Duodenal mucosa (tissue), 2 donors: ENCODE measurements around the gene CD44.

Experiments
- H3K27ac ChIP-seq: one replicate; pipeline ENCODE4 v1.7.0; 2013; ENCODE audit warnings: low read depth, low read length
- H3K27me3 ChIP-seq, 2 donors: one replicate each; pipeline ENCODE4 v1.7.0; 2013; ENCODE audit warnings: low read length in 2 of 2, control low read depth in 1 of 2; ENCODE audit not compliant: insufficient read depth in 2 of 2, control insufficient read depth in 1 of 2
- H3K36me3 ChIP-seq, 2 donors: one replicate each; pipeline ENCODE4 v1.7.0; 2013; ENCODE audit warnings: low read length in 2 of 2, control low read depth in 1 of 2; ENCODE audit not compliant: insufficient read depth in 2 of 2, control insufficient read depth in 1 of 2
- H3K4me1 ChIP-seq, 2 donors: one replicate each; pipeline ENCODE4 v1.7.0; 2013; ENCODE audit warnings: low read length in 2 of 2, control low read depth in 1 of 2; ENCODE audit not compliant: insufficient read depth in 2 of 2, control insufficient read depth in 1 of 2
- H3K4me3 ChIP-seq, 2 donors: one replicate each; pipeline ENCODE4 v1.7.0; 2013; ENCODE audit warnings: low read length in 2 of 2, low read depth in 1 of 2
- H3K9ac ChIP-seq, 2 donors: one replicate each; pipeline ENCODE4 v1.7.0; 2013; ENCODE audit warnings: low read length in 2 of 2, low read depth in 1 of 2
- H3K9me3 ChIP-seq, 2 donors: one replicate each; pipeline ENCODE4 v1.7.0; 2013; ENCODE audit warnings: low read length in 2 of 2, control low read depth in 1 of 2; ENCODE audit not compliant: control insufficient read depth in 1 of 2

CD44 gene

DNA sequence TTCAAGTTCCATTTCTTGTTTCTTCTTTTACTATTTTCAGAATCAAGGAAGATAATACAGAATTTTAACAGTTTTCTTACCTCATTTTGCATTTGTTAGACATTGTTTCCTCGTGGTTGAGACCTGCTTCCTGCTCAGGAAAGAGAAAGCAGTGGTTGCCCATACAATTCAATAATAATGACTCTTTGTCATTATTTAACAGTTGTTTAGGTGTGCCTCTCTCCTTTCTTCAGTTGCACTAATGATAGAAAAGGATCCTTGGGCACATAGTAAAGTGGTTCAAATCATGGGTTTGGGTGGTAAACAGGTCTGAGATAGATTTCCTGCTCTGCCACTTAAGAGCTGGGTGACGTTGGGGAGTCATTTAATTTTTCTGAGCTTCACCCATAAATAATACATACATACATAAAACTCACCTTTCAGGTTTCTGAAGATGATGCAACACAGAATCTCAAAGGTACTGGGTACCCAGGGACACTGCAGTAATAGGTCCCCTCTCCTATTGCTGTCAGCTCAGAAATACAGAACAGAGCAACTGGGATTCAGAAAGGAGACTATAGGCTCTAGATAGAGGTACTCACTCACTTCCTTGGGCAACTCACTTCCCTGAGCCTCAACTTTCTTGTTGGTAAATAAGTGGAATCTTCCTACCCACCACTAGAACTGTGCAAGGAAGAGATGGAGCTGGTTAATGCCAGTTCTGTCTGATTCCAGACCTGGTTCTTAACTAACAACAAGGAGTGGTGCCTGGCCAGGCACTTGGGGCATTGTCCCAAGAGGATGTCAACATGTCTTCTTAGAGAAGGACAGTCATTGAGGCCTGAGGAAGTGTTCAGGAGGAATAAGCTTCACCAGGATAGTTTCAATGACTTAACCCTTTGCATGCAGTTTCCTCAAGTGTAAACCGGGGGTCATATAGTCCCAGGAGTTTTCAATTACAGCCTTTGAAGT lies 34.9 kb downstream of the CD44 start:
- no peaks in the 10 kb centered on the region for H3K9me3 ChIP-seq
- no peaks in the 10 kb centered on the region for H3K27me3 ChIP-seq
- H3K9ac ChIP-seq = no peak overlapping the region
- no peak overlapping the region for H3K27ac ChIP-seq
- H3K4me3 ChIP-seq = no peak overlapping the region
- H3K36me3 ChIP-seq = peaks cover 17 to 22% of the 10 kb centered on the region in 2 donors
- H3K4me1 ChIP-seq = peaks cover 26 to 47% of the 10 kb centered on the region in 2 donors

DNA sequence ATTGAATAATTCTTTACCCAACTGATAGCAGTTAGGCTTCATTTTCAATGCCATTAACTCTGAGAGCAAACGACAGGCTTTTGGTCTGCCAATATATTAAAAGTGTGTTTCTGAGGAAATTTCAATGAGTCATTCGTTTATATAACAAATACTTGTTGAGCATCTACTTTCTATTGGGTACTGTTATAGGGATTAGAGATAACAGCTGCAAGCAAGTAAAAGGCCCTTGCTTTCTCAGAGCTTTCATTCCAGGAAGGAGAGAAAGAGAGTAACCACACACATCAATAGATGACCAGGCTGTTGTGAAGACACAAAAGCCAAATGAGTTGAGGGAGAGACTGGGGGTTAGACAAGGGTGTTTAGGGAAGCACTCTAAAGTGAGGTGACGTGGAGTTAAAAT lies 35.7 kb downstream of the CD44 start:
- no peaks in the 10 kb centered on the region for H3K9me3 ChIP-seq
- peaks cover 26 to 48% of the 10 kb centered on the region in 2 donors for H3K4me1 ChIP-seq
- no peaks in the 10 kb centered on the region for H3K27me3 ChIP-seq
- peaks cover 19 to 28% of the 10 kb centered on the region in 2 donors for H3K36me3 ChIP-seq
- no peak overlapping the region for H3K4me3 ChIP-seq
- H3K9ac ChIP-seq = no peak overlapping the region
- no peak overlapping the region for H3K27ac ChIP-seq

DNA sequence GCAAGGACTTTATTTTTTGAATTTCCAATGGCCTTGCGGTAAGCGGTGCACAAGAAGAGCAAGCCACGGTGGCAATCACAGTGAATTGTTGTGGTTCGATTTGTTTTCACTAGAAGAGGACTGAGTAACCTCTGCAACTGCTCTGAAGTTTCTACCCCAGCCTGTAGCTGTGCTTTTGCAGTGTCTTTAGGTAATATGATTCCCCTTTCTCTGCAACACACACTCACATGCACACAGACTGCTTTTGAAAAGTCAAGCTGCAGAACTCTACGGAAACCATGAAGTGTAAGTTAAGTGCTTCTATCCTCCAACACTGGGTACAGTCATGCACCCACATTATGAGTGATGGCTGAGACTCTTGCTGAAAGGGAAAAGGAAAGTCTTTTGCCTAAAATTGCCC lies 38.4 kb downstream of the CD44 start:
- H3K4me1 ChIP-seq = peaks cover 24 to 36% of the 10 kb centered on the region in 2 donors

DNA sequence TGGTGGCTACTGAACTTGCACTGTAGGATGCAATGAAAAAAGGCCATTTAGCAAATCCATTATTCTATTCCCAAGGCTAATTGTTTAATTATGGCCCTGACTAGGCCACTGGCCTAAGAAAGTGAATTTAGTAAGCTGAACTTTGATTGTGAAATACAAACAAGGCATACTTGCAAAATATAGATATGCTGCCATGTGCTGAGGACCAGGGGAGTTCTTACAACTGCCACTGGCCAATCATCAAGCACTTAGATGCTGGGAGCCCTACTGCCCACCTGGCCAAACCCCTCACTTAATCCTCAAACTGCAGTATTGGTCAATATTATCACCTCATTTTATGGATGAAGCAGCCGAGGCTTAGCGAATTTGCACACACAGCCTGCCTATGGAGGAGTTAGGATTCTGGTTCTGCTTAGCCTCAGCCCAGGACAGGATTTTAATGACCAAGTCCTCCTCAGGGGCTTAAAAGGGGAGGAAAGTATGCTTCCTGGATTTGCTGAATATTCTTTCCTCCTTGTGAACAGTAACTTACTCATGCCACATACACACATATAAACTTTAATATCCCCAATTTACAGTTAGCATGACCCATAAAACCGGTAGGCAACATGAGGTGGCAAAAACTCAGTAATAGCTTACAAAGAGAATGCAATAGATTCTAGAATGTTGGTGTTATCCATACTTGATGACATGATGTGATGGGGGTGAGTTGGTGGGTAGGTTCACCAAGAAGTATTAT lies 39.3 kb downstream of the CD44 start:
- H3K4me3 ChIP-seq = no peak overlapping the region
- H3K9ac ChIP-seq = no peak overlapping the region
- H3K4me1 ChIP-seq = peaks cover 16 to 29% of the 10 kb centered on the region in 2 donors
- no peak overlapping the region for H3K27ac ChIP-seq
- no peaks in the 10 kb centered on the region for H3K27me3 ChIP-seq
- peaks cover 29 to 46% of the 10 kb centered on the region in 2 donors for H3K36me3 ChIP-seq
- no peaks in the 10 kb centered on the region for H3K9me3 ChIP-seq

More for the DNA sequence above, 38.4 kb downstream of the CD44 start:
- Histone ChIP-seq H3K36me3 (peaks cover 26 to 41% of the 10 kb centered on the region in 2 donors), H3K9ac (no peak overlapping the region), H3K9me3 (no peaks in the 10 kb centered on the region), H3K4me3 (no peak overlapping the region), H3K27ac (no peak overlapping the region), H3K27me3 (no peaks in the 10 kb centered on the region)

DNA sequence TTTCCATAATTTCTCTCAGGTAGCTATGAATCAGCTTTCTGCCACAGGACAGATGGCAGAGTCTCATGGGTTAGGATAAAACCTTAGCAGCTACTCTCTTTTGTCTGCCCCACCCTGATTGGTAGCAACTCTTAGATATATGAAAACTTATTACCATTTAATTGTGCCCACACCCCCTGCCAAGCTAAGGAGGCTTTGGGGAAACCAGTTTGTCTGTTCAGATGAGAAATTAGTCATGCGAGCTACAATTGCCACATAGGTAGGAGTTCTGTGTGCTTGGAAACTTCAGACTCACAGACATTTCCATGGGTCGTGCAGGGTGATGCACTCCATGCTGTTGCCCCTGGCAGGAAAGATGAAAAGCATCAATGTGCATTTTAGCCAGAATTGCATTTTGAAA lies 39.9 kb downstream of the CD44 start:
- Histone ChIP-seq H3K27me3 (no peaks in the 10 kb centered on the region), H3K9ac (no peak overlapping the region), H3K4me3 (no peak overlapping the region), H3K4me1 (peaks cover 9 to 22% of the 10 kb centered on the region in 2 donors), H3K27ac (no peak overlapping the region), H3K36me3 (peaks cover 29 to 46% of the 10 kb centered on the region in 2 donors), H3K9me3 (no peaks in the 10 kb centered on the region)

DNA sequence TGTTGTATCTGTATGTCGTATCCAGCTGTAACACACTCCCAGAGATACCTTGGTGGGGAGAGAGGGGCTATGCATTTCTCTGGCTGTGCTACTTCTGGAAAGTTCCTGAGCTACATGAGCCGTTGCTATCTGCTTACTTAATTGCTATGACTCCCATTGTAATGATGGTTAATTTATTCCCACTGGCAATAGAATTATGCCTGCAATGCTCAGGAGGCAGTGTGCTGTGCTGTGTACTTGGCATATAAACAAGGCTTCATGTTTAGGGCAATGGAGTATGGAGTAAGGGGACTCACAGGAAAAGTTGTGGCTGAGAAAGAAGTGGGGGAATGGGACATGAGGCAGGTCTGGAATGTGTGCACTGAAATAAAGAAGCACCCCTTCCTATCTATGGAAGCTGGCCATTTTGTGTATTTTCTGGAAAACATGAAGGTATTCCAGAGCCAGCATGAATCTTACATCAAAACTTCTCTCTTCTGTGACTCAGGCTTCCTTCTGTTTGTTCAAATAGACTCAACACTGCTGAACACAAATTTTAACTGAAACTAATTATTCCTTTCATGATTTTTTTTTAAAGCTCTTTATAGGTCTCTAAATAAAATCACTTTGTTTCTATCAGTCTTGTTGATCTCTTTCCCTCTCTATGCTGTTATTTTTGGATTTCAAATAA lies 40.6 kb downstream of the CD44 start:
- Histone ChIP-seq H3K4me1 (peaks cover 2 to 15% of the 10 kb centered on the region in 2 donors), H3K27me3 (no peaks in the 10 kb centered on the region), H3K9ac (no peak overlapping the region), H3K9me3 (no peaks in the 10 kb centered on the region), H3K4me3 (no peak overlapping the region), H3K27ac (no peak overlapping the region), H3K36me3 (peaks cover 29 to 46% of the 10 kb centered on the region in 2 donors)

DNA sequence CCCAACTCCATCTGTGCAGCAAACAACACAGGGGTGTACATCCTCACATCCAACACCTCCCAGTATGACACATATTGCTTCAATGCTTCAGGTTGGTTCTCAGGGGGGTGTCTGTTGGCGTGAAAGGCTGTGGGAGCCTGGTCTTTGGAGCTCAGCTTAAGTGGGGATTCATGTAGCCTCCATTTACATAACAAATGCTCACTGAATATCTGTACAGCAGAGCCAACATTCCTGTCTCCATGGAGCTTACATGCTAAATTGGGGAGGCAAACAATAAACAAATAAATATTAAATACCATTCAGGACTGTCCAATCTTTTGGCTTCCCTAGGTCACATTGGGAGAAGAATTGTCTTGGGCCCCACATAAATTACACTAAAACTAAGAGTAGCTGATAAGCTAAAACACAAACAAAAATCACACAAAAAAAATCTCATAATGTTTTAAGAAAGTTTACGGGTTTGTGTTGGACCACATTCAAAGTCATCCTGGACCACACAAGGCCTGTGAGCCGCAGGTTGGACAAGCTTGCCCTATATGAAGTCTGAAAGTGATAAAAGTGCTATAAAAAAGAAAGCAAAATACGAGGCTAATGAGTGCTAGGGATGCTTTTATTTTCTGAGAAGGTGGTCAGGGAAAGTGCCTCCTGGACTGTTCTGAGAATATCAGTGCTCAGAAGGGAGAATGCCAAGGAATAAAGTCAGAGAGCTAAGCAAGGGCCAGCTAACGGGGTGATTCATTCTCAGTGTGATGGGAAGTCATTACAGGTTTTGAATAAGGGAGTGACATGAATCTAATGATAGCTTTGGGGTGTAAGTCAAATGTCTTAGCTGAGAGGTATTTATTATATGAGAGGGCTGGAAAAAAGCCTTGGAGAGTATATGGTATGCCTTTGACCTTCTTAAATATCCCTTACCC lies 41.6 kb downstream of the CD44 start:
- Histone ChIP-seq H3K9me3 (no peaks in the 10 kb centered on the region), H3K27ac (no peak overlapping the region), H3K9ac (no peak overlapping the region), H3K36me3 (peaks cover 31 to 53% of the 10 kb centered on the region in 2 donors), H3K4me3 (no peak overlapping the region), H3K27me3 (no peaks in the 10 kb centered on the region), H3K4me1 (peaks cover 2 to 7% of the 10 kb centered on the region in 2 donors)

DNA sequence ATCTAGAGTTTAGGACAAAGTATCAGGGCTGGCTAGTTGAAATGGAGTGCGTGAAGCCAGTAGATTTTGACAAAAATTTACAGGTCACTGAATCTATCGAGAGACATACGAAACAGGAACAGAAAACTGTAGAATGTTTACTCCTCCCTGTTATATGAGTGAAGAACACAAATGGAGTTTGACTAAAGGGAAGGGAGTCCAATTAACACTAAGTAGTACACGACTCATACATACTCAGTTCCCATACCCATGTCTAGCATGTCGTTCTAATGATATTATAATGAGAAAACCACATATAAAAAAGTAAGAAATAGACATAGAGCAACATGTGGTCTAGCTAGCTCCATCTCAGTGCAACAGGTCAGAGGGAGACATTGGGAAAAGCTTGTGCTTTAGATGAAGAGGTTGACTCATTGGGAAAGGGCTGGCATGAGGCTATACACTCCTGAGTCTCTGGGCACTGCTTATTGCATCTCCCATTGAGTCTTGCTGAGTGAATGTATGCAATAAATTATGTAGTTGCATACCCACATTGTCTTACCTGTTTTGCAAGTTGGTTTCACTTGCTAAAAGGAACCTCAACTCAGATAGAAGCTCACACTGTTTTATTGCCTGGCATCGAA lies 43.5 kb downstream of the CD44 start:
- H3K9ac ChIP-seq = no peak overlapping the region
- H3K36me3 ChIP-seq = peaks cover 24 to 50% of the 10 kb centered on the region in 2 donors
- H3K4me1 ChIP-seq = peaks cover 2 to 7% of the 10 kb centered on the region in 2 donors
- H3K27ac ChIP-seq = no peak overlapping the region
- no peaks in the 10 kb centered on the region for H3K9me3 ChIP-seq
- no peaks in the 10 kb centered on the region for H3K27me3 ChIP-seq
- H3K4me3 ChIP-seq = no peak overlapping the region

DNA sequence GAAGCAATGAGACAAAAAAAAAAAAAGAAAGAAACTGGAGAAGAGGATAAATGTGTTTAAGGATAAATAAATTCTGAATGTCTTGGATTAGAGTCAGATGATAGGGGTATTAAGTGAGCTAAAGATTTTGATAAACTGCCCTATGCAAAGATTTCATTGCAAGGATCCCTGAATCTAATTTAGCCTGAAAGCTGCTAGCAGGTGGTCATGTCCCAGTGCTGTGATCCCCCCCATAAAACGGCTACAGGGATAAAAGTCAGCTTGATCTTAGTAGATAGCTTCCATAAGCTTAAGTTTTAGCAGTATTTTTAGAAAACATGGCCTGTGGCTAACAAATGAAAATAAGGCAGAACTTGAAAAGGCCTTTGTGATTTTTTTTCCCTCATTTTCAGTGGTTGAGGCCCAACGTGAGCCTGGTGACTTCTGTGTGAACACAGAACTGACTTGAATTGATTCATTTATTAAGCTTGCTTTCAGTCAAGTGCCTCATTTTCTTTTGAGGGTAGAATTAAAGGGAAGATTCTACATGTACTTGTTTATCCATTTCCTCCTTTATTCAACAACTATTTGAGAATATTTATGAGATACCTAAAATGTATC lies 44.5 kb downstream of the CD44 start:
- Histone ChIP-seq H3K27ac (no peak overlapping the region), H3K4me1 (peaks cover 2 to 7% of the 10 kb centered on the region in 2 donors), H3K36me3 (peaks cover 25 to 47% of the 10 kb centered on the region in 2 donors), H3K9me3 (no peaks in the 10 kb centered on the region), H3K9ac (no peak overlapping the region), H3K27me3 (no peaks in the 10 kb centered on the region), H3K4me3 (no peak overlapping the region)
